GM23338 (cell line): ENCODE measurements around the gene CDK17. TPM values are rescaled to one million over a fixed set of nuclear protein-coding genes. Genes with fewer than 3 reads are reported as not detected.

Source experiments
- ATAC-seq: fragments of 200-7000 bp; cut with Tn5 transposase; 3 replicates; pipeline ENCODE4 v1.9.1; 2020
- DNase-seq: peaks from one replicate; pipeline ENCODE4 v3.0.0-alpha.2; 2015; ENCODE audit warnings: low spot score
- H2AFZ ChIP-seq: fragments of 200-600 bp; sonication (generic); 2 replicates; pipeline ENCODE4 v1.8.0; 2016; ENCODE audit warnings: antibody characterized with exemption, mild to moderate bottlenecking, moderate library complexity
- H3F3A ChIP-seq: fragments of 200-600 bp; sonication (generic); replicated peaks from 2 replicates; pipeline ENCODE4 v1.8.0; 2017; ENCODE audit warnings: antibody characterized with exemption, mixed run types, low read depth
- H3K27ac ChIP-seq: fragments of 200-600 bp; sonication (generic); 2 replicates; pipeline ENCODE4 v1.6.1; 2016; ENCODE audit warnings: low read depth
- H3K27me3 ChIP-seq: fragments of 200-600 bp; sonication (generic); 2 replicates; pipeline ENCODE4 v1.8.0; 2016; ENCODE audit warnings: mild to moderate bottlenecking, mixed run types, moderate library complexity; ENCODE audit not compliant: insufficient read depth
- H3K36me3 ChIP-seq: fragments of 200-600 bp; sonication (generic); 2 replicates; pipeline ENCODE4 v1.8.0; 2016; ENCODE audit warnings: mild to moderate bottlenecking; ENCODE audit not compliant: insufficient read depth
- H3K4me1 ChIP-seq: fragments of 200-600 bp; sonication (generic); 2 replicates; pipeline ENCODE4 v1.8.0; 2016; ENCODE audit warnings: mild to moderate bottlenecking, moderate library complexity; ENCODE audit not compliant: insufficient read depth
- H3K4me2 ChIP-seq: fragments of 200-600 bp; sonication (generic); 2 replicates; pipeline ENCODE4 v1.7.1; 2017; ENCODE audit warnings: mixed run types
- H3K4me3 ChIP-seq: fragments of 200-600 bp; sonication (generic); 2 replicates; pipeline ENCODE4 v1.6.1; 2016; ENCODE audit warnings: mixed run types
- H3K79me2 ChIP-seq: fragments of 200-600 bp; sonication (generic); replicated peaks from 2 replicates; pipeline ENCODE4 v1.8.0; 2017; ENCODE audit warnings: mild to moderate bottlenecking; ENCODE audit not compliant: insufficient read depth
- H3K9me2 ChIP-seq: fragments of 200-600 bp; sonication (generic); 2 replicates; pipeline ENCODE4 v1.8.0; 2017; ENCODE audit not compliant: insufficient read depth
- H4K20me1 ChIP-seq: fragments of 200-600 bp; sonication (generic); replicated peaks from 2 replicates; pipeline ENCODE4 v1.8.0; 2017; ENCODE audit warnings: mild to moderate bottlenecking; ENCODE audit not compliant: insufficient read depth
- H3K27ac Mint-ChIP-seq: 2 replicates; pipeline ENCODE4 v1.8.0; 2020; ENCODE audit warnings: inconsistent platforms, mild to moderate bottlenecking, moderate library complexity, mixed read lengths
- H3K27me3 Mint-ChIP-seq: 3 replicates; pipeline ENCODE4 v1.8.0; 2022; ENCODE audit warnings: low read depth, mild to moderate bottlenecking, moderate library complexity, mixed read lengths, inconsistent platforms; ENCODE audit not compliant: insufficient read depth, poor library complexity
- H3K36me3 Mint-ChIP-seq: 3 replicates; pipeline ENCODE4 v1.8.0; 2021; ENCODE audit warnings: low read depth, mild to moderate bottlenecking, inconsistent platforms, moderate library complexity, mixed read lengths
- H3K4me1 Mint-ChIP-seq: 3 replicates; pipeline ENCODE4 v1.8.0; 2020; ENCODE audit warnings: mild to moderate bottlenecking, inconsistent platforms, mixed read lengths
- H3K4me3 Mint-ChIP-seq: 3 replicates; pipeline ENCODE4 v1.8.0; 2021; ENCODE audit warnings: moderate library complexity, mild to moderate bottlenecking, inconsistent platforms, mixed read lengths
- H3K9me3 Mint-ChIP-seq: 3 replicates; pipeline ENCODE4 v1.8.0; 2020; ENCODE audit warnings: moderate library complexity, mild to moderate bottlenecking, inconsistent platforms, mixed read lengths
- ETS1 ChIP-seq: IDR thresholded peaks from 2 replicates; pipeline ENCODE4 v1.6.1; 2016; ENCODE audit warnings: antibody characterized with exemption
- EZH2 ChIP-seq: fragments of 200-600 bp; sonication (generic); IDR thresholded peaks from one replicate; pipeline ENCODE4 v1.8.0; 2017; ENCODE audit warnings: antibody characterized with exemption, mild to moderate bottlenecking, low read depth; ENCODE audit not compliant: unreplicated experiment
- EZH2phosphoT487 ChIP-seq: fragments of 200-600 bp; sonication (generic); IDR thresholded peaks from one replicate; pipeline ENCODE4 v1.8.1; 2018; ENCODE audit warnings: antibody characterized with exemption; ENCODE audit not compliant: unreplicated experiment
- JUNB ChIP-seq: IDR thresholded peaks from one replicate; pipeline ENCODE4 v1.6.1; 2016; ENCODE audit warnings: antibody characterized with exemption; ENCODE audit not compliant: unreplicated experiment
- NANOG ChIP-seq: IDR thresholded peaks from 2 replicates; pipeline ENCODE4 v1.6.1; 2016; ENCODE audit warnings: antibody characterized with exemption, borderline replicate concordance
- POLR2AphosphoS5 ChIP-seq: IDR thresholded peaks from 2 replicates; pipeline ENCODE4 v1.6.1; 2016; ENCODE audit warnings: antibody characterized with exemption, low read depth
- STAT1 ChIP-seq: IDR thresholded peaks from one replicate; pipeline ENCODE4 v1.6.1; 2016; ENCODE audit warnings: antibody characterized with exemption; ENCODE audit not compliant: unreplicated experiment
- ZNF114 ChIP-seq: fragments of 250-450 bp; sonication (Bioruptor Pico); IDR thresholded peaks from 2 replicates; pipeline ENCODE4 v1.5.0; 2020; ENCODE audit warnings: mild to moderate bottlenecking, moderate library complexity
- ZNF462 ChIP-seq: fragments of 250-450 bp; sonication (Bioruptor Pico); IDR thresholded peaks from 2 replicates; pipeline ENCODE4 v1.5.0; 2020; ENCODE audit warnings: mild to moderate bottlenecking, moderate library complexity
- polyA plus RNA-seq: library from polyadenylated mRNA; unstranded; fragments of >200 nt; fragmentation: Nextera tagmentation; extraction: Ambion mirVana; gene quantifications from 2 replicates; pipeline ENCODE4 v1.2.1, GENCODE V29; 2016
- total RNA-seq: library from RNA; depleted of rRNA; stranded (reverse); fragments of >200 nt; shearing (Covaris generic); gene quantifications from 2 replicates; pipeline ENCODE4 v1.2.3, GENCODE V29; 2014
- TF ChIP-seq, protein P1 (sequence below): IDR thresholded peaks from one replicate; pipeline ENCODE4 v1.6.1; 2018; ENCODE audit warnings: antibody characterized with exemption; ENCODE audit not compliant: unreplicated experiment
- TF ChIP-seq, protein P2 (sequence below), 2 experiments: fragments of 200-600 bp in 1 of 2; sonication (generic) in 1 of 2; conservative IDR thresholded peaks; 2 replicates each; pipeline versions ENCODE4 v1.5.1 to v1.6.1; 2016 to 2017; ENCODE audit warnings: antibody characterized with exemption in 2 of 2, low read depth in 2 of 2, mild to moderate bottlenecking in 2 of 2, moderate library complexity in 1 of 2

Gene CDK17
- total and polyA plus RNA-seq, 2 experiments from 2014 or later, result 7.6 to 34.2 TPM

- ATAC-seq, result no peak
- H4K20me1 ChIP-seq, result no peaks in the 10 kb centered on the region
- H3K79me2 ChIP-seq, result peaks cover 82% of the 10 kb centered on the region
Observed at GRCh38 chr12:96368687-96369086, 31.6 kb downstream of the CDK17 start.

DNA sequence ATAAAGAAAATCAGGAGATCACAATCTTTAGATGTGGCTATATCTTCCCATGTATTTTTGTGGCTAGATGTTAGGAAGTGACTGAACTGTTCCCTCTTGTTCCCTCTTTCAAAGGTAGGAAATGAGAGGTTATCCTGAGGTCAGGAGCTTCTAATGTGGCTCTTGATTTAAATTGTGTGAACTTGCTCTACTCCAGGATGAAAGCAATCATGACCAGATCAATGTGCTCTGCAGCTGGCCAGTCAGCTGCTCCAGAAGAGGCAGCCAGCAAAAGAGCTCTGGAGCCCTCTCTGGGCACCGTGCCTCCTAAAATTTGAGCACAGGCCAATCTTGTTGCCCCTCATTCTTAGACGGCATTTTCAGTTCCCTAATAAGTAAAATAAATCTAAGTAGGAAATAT lies 32.0 kb downstream of the CDK17 start:
- Mint-ChIP-seq H3K27ac (no peak overlapping the region), H3K27me3 (peaks cover under 1% of the 10 kb centered on the region), H3K36me3 (peaks cover 2% of the 10 kb centered on the region; the same call in 1 of the 3 replicates), H3K4me3 (no peak overlapping the region), H3K9me3 (no peaks in the 10 kb centered on the region), H3K4me1 (peaks cover 39% of the 10 kb centered on the region)
- DNase-seq (no peak), ATAC-seq (no peak; the same call in 2 of the 3 replicates)
- Histone ChIP-seq H3K79me2 (peaks cover 79% of the 10 kb centered on the region), H4K20me1 (no peaks in the 10 kb centered on the region), H3K4me2 (no peak overlapping the region), H3K4me1 (peaks cover 25% of the 10 kb centered on the region), H3F3A (no peaks in the 10 kb centered on the region), H3K27ac (no peak overlapping the region; the same call in 1 of the 2 replicates), H2AFZ (no peak overlapping the region), H3K4me3 (no peak overlapping the region), H3K9me2 (no peaks in the 10 kb centered on the region), H3K27me3 (no peaks in the 10 kb centered on the region), H3K36me3 (no peaks in the 10 kb centered on the region)
- TF ChIP-seq EZH2 (no peak), POLR2AphosphoS5 (no peak), EZH2phosphoT487 (no peak), ETS1 (no peak), STAT1 (no peak), ZNF462 (CRISPR knock-in tag) (no peak)
- TF ChIP-seq, protein P1, sequence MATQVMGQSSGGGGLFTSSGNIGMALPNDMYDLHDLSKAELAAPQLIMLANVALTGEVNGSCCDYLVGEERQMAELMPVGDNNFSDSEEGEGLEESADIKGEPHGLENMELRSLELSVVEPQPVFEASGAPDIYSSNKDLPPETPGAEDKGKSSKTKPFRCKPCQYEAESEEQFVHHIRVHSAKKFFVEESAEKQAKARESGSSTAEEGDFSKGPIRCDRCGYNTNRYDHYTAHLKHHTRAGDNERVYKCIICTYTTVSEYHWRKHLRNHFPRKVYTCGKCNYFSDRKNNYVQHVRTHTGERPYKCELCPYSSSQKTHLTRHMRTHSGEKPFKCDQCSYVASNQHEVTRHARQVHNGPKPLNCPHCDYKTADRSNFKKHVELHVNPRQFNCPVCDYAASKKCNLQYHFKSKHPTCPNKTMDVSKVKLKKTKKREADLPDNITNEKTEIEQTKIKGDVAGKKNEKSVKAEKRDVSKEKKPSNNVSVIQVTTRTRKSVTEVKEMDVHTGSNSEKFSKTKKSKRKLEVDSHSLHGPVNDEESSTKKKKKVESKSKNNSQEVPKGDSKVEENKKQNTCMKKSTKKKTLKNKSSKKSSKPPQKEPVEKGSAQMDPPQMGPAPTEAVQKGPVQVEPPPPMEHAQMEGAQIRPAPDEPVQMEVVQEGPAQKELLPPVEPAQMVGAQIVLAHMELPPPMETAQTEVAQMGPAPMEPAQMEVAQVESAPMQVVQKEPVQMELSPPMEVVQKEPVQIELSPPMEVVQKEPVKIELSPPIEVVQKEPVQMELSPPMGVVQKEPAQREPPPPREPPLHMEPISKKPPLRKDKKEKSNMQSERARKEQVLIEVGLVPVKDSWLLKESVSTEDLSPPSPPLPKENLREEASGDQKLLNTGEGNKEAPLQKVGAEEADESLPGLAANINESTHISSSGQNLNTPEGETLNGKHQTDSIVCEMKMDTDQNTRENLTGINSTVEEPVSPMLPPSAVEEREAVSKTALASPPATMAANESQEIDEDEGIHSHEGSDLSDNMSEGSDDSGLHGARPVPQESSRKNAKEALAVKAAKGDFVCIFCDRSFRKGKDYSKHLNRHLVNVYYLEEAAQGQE, result no peak
- TF ChIP-seq, protein P2, sequence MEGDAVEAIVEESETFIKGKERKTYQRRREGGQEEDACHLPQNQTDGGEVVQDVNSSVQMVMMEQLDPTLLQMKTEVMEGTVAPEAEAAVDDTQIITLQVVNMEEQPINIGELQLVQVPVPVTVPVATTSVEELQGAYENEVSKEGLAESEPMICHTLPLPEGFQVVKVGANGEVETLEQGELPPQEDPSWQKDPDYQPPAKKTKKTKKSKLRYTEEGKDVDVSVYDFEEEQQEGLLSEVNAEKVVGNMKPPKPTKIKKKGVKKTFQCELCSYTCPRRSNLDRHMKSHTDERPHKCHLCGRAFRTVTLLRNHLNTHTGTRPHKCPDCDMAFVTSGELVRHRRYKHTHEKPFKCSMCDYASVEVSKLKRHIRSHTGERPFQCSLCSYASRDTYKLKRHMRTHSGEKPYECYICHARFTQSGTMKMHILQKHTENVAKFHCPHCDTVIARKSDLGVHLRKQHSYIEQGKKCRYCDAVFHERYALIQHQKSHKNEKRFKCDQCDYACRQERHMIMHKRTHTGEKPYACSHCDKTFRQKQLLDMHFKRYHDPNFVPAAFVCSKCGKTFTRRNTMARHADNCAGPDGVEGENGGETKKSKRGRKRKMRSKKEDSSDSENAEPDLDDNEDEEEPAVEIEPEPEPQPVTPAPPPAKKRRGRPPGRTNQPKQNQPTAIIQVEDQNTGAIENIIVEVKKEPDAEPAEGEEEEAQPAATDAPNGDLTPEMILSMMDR (conservative IDR thresholded peaks at IDR 0.05; ENCODE audit: low read depth in 2 of 2), result no peak

More at GRCh38 chr12:96368687-96369086, 31.6 kb downstream of the CDK17 start:
- Histone ChIP-seq H3K4me3 (no peak overlapping the region), H3K4me1 (peaks cover 25% of the 10 kb centered on the region), H2AFZ (no peak overlapping the region), H3K4me2 (no peak overlapping the region), H3F3A (no peaks in the 10 kb centered on the region), H3K9me2 (no peaks in the 10 kb centered on the region), H3K27ac (no peak overlapping the region), H3K27me3 (no peaks in the 10 kb centered on the region), H3K36me3 (no peaks in the 10 kb centered on the region)
- peaks cover 2% of the 10 kb centered on the region; the same call in 1 of the 3 replicates for H3K36me3 Mint-ChIP-seq
- no peak overlapping the region for H3K27ac Mint-ChIP-seq
- TF ChIP-seq STAT1 (no peak), EZH2phosphoT487 (no peak), JUNB (no peak), NANOG (no peak), ZNF114 (CRISPR knock-in tag) (no peak)
- peaks cover 39% of the 10 kb centered on the region for H3K4me1 Mint-ChIP-seq
- DNase-seq, result no peak
- no peak overlapping the region for H3K4me3 Mint-ChIP-seq
- H3K27me3 Mint-ChIP-seq, result peaks cover 2% of the 10 kb centered on the region
- H3K9me3 Mint-ChIP-seq, result no peaks in the 10 kb centered on the region
